IPS-NIHi11 (cell line): ENCODE data around the gene DGKB.

Source experiments
- DNase-seq: peaks from one replicate; pipeline ENCODE4 v3.0.0; 2012; ENCODE audit warnings: mixed read lengths, low spot score

DGKB gene

DNA sequence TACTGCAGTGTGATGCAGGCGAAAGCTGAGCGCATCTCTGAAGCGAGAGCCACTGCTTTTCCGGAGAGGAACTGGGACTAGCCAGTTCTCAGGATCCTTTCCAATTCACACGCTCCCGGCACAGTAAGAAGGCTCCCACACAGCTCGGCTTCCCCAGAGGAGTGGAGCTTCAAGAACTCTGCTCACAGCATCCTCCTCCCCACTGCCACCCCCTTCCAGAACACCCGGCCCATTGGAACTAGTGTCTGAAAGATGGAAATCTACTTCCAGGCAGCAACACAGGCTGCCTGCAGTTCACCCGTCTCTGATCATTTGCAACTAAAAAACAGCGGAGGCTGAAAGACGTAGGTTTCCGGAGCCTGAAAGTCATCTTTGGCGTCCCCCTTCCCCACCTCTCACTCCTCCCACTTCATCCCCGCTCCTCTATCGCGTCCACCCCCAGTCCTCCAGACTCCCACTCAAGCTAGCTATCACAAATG is at the start of gene DGKB:
Gene DGKB (minus strand): TSS at position 163 of the 479 bp plus-strand sequence.
- DNase-seq = peak; percentile 22

DNA sequence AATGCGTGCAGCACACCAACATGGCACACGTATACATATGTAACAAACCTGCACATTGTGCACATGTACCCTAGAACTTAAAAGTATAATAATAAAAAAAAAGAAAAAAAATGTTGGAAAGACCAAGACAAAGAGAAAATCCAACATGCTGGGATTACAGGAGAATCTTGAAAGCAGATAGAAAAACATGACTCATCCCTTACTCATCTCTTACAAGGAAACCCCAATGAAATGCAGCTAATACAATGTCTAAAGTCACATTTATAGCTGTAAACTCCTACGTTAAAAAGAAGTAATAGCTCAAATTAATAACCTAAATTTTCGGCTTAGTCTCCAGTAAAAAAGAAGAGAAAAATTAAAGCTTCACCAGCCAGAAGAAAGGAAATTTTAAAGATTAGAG is 47.5 kb upstream of the DGKB start:
- DNase-seq = no peak

DNA sequence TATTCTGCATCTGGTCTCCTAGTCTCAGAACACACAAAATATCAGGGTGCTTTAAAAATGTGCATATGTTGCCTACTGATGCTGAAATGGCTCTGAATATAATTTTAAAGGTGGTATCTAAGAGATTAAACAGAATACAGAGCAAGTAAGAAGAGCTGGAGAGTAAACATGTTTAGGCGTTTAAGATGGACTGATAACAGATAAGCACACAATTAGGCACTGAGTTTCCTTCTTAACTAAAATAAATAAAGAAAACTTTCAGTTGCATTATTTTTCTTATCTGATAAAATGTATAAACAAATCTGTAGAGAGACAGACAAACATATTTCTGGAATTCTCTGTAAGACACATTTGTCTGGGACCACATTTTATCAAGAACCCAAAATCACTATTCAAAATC is 35.6 kb upstream of the DGKB start:
- DNase-seq = no peak

DNA sequence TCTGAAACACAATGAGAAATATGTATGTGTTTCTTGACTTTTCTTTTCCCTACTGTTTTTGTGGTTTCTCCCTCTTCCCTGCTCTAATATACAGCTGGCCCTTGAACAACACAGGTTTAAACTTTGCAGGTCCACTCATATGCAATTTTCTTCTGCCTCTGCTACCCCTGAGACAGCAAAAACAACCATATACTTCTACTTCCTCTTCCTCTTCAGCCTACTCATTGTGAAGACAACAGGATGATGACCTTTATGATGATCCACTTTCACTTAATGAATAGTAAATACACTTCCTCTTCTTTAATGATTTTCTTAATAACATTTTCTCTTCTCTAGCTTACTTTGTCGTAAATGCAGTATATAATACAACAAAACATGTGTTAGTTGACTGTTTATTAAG is 35.0 kb upstream of the DGKB start:
- DNase-seq = no peak

DNA sequence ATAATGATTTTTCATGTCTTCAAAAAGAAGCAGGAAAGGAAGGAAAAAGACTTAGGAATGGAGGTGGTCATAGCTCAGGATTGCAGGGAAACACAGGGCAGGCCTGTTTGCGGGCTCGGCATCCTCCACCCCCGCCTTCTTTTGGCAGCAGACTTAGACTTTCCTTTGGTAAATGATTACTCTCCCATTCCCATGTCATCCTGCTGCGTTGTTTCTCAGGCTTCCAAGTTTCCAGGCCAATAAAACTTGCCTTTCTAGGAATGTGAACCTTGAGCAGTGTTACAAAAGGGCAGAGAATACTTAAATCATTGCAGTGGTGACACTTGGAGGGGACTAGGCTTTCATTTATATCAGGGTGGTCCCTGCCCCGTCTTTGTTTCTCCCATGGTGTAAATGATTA is 34.0 kb upstream of the DGKB start:
- DNase-seq = peak; percentile 10

DNA sequence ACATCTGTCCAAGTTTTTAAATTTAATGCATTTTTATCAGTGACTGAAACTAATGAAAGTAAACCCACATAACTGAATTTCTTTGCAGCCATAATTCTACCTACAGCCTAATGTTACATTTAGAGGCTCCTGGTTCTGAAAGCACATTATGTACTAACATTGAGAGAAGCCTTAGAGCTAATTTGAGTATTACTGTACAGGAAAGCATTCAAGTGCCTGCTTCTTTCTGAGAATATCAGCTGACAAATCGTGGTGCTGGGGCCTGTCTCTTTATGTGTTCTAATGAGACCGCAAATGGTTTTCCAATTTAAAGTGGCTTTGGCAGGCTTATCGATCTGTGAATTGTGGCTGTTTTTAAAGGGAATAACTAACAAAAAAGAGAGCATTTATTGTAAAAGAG is 32.3 kb upstream of the DGKB start:
- no peak for DNase-seq

DNA sequence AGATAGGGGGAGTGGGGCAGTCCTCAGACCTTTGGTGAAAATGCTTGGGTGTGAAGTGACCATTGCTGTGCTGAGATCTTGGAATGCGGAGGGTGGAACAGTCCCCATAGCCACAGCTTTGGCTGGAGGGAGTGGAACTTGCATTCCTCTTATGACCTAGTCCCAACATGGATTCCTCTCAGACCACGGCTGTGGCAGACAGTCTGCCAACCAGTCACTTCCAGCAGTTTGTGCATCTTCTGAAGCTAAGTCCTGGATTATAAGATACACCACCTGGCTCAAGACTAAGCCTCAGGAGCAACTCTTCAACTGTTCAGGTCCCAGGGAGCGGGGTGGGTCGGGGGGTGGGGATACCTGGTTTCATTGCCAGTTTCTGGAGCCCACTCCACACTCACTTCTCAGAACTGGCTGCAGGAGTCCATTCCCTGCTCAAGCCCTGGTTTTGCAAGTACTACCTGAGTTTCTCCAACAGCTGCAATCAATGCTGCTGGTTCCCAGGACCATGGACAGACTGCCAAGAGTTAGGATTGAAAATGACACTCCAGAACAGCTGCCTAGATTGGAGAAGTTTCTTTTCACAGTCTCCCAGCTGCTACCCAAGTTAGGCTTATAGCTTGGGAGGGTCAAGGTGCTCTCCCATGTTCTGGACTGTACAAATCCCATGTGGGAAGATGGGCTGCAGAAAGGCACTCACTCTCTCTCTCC is 29.1 kb upstream of the DGKB start:
- no peak for DNase-seq

DNA sequence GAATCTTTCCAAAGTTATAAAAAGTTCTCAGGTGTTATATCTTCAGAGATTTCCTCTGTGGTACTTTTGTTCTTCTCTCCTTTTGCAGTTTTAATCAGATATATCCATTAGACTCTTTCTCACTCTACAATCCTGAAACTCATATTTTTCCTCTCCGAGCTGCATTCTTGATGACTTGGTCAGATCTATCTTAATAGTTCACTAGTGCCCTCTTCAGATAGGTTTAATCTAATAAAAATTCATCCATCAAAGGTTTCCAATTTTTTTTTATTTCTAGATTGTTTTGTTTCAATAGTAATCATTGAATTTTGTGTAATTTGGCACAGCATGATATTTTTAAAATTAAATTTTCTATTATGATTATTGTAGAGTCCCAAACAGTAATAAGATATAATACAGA is 21.8 kb upstream of the DGKB start:
- no peak for DNase-seq

DNA sequence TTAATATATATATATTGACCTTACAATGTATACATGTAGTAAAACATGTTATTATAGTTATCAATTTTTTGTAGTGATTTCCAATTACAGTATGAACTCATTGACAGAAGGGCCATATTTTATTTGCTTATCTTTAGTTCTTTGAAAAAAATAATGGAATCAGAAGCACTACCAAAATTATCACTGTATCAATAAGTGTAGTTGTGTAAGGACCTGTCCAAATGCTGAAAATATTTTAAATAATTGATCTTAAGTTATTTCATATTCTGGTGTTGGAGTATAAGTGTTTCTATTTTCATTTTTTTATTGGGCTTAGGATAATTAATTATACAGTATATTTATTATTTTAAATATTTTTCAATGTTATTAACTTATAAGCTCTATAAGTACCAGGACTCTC is 8.5 kb upstream of the DGKB start:
- no peak for DNase-seq

DNA sequence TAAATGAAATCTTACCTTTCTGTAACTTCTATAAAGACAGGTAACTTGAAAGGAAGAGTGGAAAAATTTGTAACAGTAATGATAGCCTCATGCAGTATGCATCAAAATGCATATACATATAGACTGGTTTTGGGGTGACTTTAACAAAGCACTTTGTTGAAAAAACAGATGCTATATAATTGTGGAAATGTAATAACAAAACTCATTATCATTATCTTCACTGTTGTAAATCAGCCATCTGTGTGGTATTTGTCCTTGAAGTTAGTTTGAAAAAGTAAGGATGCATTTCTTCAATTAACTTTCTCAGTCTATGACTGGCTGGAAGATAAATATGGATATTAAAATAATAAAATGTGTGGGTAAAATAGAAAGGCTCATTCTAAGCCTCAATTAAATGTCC is 6.1 kb upstream of the DGKB start:
- DNase-seq = no peak

DNA sequence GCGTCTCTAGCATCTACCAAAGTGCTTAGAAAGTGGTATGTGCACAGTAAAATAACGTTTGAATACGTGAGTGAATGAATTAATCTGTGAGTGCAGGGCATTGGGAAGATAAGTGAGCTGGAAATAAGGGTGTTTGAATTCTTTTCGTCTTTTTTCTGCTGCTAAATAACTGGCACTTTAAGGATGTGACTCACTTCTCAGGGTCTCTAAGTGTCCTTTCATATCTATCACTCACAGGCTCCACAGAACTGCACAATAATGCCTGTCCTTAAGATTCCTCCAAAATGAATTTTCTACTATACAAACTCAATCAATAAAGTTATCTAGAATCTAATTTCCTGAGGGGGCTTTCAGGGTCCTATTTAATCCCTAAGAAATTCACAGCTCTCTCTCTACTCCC is 3.2 kb upstream of the DGKB start:
- DNase-seq = no peak

DNA sequence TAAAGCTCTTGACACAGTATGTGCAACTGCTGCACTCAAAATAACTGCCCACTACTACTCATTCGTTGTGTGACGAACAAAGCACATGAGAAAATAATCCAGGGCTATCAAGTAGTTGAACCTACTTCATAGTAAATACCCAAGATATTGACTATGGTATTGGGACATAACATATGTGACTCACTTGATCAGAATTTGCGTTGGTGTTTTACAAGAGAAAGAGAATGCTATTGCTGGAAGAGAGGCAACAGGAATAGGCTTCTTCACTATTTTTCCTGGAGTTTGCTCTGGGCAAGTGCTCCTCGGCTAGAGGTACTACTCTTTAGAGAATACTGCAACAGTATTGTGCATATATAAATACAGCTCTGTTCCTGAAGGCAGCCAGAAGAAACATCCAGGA is 2.5 kb downstream of the DGKB start:
- no peak for DNase-seq

DNA sequence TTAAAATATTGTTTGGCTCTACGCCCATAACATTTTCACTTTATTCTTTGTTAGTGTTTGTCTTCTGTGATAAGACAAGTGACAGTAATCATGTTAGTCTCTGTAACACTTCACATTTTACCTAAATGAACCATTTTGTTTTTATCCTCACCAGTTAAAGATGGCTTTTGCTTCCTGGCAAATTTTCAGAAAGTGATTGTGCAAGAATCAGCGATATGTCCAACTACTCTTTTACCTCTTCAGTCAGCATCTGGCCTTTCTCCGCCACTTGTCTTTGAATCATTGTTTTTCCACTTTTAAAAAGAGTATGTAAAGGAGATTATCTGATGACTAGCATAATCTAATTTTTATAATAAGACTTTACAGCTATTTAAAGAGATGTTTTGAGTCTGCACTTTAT is 3.5 kb downstream of the DGKB start:
- DNase-seq = no peak

DNA sequence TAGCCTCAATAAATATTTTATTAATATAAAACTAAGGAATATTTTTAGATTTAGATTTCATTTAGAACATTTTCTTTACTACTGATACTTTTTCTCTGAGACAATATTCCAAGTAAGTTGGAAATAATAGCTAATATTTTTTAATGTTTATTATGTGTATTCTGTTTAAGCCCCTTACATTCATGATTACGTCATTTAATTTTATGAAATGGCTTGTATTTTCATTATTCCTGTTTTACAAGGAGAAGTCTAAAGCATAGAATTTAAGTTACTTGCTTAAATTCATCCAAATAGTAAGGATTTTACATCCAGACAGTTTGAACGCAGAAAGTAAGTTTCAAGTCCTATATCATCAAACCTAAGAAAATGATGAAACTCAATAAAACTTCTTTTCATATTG is 6.1 kb downstream of the DGKB start:
- DNase-seq = no peak

DNA sequence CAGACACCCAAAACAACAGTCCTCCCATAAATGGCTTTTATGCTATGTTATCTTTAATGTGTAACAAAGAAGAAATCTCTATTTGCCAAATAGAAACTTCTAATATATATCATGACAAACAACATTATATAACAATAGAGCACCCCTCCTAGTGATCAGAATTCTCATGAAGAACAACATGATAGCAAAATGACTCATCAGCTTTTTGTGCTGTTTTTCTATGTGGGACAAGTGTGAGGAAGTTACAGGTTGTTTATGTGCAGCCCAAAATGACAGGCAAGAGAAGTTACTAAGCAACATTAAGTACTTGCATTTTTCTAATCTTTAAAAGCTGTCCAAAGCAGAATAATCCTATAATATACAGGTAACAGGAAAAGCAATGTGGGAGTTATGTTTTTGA is 7.7 kb downstream of the DGKB start:
- DNase-seq = no peak

DNA sequence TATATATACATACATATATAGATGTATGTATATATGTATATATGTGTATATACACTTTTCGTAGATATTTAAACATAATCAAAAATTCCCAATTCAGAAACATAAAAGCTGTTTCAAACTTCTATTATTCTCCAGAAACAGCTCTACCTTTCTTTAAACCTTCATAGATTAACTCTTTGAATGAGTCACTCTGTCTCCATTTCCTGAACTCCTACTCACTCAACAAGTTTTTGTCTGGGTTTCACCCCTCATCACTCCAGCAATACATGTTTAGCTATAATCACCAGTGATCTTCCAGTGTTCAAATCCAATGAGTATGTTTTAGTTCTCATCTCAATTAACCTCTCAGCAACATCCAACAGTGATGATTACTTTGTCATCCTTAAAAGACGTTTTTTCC is 9.6 kb downstream of the DGKB start:
- no peak for DNase-seq

DNA sequence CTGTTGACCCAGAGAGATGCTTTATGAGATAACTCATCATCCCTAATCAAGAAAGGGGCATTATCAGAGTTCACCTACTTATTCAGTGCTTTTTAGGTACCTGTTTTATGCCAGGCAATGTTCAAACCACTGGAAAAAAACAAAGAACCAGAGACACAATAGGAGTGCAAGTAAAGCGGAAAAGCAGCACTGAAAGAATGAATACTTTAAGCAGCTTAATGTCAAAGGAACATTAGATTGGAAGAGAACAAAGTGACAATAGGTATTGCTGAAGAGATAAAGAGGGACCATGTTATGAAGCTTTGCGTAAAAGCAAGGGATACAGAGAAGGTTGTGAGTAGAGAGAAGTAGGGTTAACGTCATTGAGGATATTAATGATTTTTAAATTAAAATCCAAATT is 11.3 kb downstream of the DGKB start:
- DNase-seq = no peak

DNA sequence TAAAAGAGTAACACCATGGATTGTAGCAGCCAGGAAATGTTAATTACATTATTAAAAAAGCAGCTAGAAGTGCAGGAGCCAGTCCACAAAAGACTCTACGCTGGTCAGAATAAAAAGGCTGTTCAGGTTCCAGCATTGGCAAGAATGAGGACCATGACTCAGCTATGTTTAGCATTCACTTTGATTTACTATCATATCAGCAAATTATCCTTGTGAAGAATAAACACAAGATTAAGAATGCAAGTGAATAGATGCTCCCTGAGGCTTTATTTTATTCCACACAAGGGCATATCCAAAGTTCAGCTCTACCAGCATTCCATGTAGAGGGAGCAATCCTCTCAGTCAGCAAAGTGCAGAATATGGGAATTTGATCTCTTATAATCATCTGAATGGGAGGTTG is 13.6 kb downstream of the DGKB start:
- DNase-seq = no peak

DNA sequence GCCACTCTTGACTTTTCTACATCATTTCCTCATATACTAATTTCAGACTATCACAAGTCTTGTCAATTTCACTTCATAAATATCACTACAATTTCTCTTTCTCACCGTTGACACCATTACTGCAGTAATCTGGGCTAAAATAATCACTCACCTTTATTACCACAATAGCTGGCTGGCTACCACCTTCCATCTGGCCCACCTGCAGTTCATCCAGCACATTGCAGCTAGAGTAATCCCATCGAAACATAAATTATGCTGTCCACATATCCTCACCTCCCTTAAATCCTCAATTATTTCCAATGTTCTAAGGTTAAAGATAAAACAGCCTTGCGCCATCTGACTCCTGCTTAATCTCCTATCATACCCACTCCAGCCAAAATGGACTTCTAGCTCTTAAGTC is 16.0 kb downstream of the DGKB start:
- no peak for DNase-seq

DNA sequence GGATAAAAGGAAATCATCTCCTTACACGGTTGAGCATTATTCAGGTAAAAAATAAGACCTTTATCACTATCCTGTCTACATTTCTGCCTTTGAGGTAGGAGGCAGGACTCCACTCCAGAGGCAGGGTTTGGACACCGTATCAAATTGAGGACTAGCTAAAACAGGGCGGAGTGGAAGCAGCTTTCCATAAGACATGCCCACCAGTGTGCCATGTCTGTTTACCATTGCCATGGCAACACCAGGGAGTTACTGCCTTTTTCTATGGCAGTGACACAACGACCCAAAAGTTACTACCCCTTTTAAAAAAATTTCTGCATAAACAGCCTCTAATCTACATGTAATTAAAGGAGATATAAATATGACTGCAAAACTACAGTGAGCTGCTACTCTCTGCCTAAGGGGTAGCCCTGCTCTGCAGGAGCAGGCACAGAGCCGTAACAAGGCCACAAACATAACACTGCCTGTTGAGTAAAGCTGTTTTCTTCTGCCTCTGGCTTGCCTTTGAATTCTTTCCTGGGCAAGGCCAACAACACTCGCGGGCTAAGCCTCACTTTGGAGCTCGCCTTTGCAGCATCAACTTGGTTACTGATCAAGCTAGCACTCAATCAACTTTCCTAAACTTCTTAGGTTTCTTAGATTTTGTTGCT is 26.5 kb downstream of the DGKB start:
- no peak for DNase-seq

DNA sequence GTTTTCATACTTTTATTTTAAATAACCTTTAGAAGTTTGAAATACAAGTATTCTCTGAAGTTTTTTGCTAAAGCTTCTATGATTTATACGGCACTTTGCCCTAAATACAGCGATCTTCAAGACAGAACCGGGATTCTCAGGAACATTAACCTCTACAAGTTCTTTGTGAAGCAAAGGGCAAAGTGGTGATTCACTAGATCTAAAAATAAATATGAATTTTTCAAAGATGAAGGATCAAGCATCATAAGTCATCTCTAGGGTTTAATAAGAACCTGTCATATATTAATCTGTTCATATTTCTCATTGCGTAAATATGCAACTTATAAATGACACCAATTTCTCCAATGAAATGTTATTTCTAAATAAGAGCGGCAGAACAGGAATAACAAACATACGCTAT is 30.7 kb downstream of the DGKB start:
- no peak for DNase-seq

DNA sequence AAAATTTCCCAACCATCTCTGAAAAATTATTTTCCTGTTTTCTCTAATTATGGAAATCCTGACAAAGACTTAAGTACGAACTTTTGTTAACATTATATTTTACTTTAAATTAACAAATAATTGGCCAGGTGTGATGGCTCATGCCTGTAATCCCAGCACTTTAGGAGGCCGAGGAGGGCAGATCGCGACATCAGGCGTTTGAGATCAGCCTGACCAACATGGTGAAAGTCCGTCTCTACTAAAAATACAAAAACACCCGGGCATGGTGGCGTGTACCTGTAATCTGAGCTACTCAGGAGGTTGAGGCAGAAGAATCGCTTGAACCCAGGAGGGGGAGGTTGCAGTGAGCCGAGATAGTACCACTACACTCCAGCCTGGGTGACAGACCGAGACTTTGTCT is 32.2 kb downstream of the DGKB start:
- no peak for DNase-seq

DNA sequence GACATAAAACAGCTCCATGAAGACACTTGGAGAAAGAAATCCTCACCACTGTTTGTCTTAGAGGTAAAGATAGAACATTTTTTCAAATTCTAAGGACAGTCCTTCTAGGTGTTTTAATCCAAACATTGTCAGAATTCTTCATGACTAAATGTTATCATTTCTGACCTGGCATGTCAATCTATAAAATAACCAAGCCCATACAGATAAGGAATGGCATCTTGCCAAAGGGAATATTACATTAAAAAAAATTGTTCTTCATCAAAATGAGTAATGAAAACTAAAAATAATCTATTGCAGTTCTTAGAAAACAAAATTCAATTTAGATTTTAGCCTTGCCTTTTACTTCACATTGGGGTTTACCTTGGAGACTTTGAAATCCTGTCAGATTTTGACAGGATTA is 33.6 kb downstream of the DGKB start:
- no peak for DNase-seq

DNA sequence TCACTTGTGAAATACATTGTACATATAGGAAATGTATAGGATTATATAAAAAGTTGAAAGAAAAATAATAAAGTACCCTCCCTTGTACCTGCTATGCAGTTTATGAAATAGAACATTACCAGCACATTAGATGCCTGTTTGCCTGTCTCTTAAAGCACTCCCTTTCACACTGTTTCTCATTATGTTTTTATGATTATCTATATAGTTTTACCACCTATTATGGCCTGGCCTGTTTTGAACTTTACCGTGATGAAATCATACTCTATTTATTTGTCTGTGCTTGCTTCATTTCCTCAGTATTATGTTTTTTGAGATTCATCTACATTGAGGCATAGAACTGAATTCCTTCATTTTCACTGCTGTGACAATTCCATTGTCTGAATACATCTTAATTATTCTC is 41.1 kb downstream of the DGKB start:
- DNase-seq = no peak
